HepG2 (cell line): Measurements from ENCODE around the gene CYP4B1. TPM values are rescaled to one million over a fixed set of nuclear protein-coding genes. Genes with fewer than 3 reads are reported as not detected.

Experiments
- ATAC-seq: fragments of 200-7000 bp; cut with Tn5 transposase; 3 replicates; pipeline ENCODE4 v1.9.1; 2020; ENCODE audit warnings: mild to moderate bottlenecking, moderate library complexity
- BruUV-seq: library from RNA; stranded (reverse); fragments of 400-500 nt; replicated peaks from 2 replicates; lab custom pipeline; 2021; lab: Mats Ljungman, UMichigan
- CTCF ChIA-PET: fragments of 300-600 bp; formaldehyde crosslinking; extraction: SDS; loops from one replicate; lab custom pipeline; 2021; ENCODE audit warnings: low total read pairs, inconsistent platforms, low intra/inter-chr PET ratio; lab: Yijun Ruan, JAX
- POLR2A ChIA-PET: fragments of 350-600 bp; sonication (Branson Sonifier 250); formaldehyde crosslinking; loops from one replicate; lab custom pipeline; 2020; ENCODE audit warnings: antibody characterized with exemption, inconsistent platforms; lab: Yijun Ruan, JAX
- DNase-seq: peaks from one replicate; pipeline ENCODE4 v3.0.0-alpha.2; 2015; ENCODE audit warnings: low spot score
- FAIRE-seq: peaks from 3 replicates; lab custom pipeline; 2011; peaks lifted over from hg19 to GRCh38; lab: Jason Lieb, UNC
- H2AFZ ChIP-seq: one replicate; pipeline ENCODE4 v1.6.1; 2011; ENCODE audit warnings: low read length, inconsistent platforms
- H3K27ac ChIP-seq: fragments of 300-600 bp; 3 replicates; pipeline ENCODE4 v1.8.0; 2011; ENCODE audit warnings: mixed run types, mild to moderate bottlenecking, mixed read lengths, low read length, inconsistent platforms; ENCODE audit not compliant: insufficient read depth; ENCODE audit errors: extremely low read length
- H3K27me3 ChIP-seq, 2 experiments: fragments of 200-600 bp in 1 of 2; 2 replicates in 1 of 2; 3 replicates in 1 of 2; pipeline versions ENCODE4 v1.6.0 to v1.8.0; 2011; ENCODE audit warnings: low read length in 2 of 2, mild to moderate bottlenecking in 2 of 2, moderate library complexity in 2 of 2, inconsistent platforms in 1 of 2; ENCODE audit not compliant: insufficient read depth in 2 of 2, control insufficient read depth in 1 of 2
- H3K36me3 ChIP-seq, 2 experiments: fragments of 200-600 bp in 1 of 2; replicated peaks in 1 of 2; 2 replicates in 1 of 2; 3 replicates in 1 of 2; pipeline versions ENCODE4 v1.5.1 to v1.8.0; 2011; ENCODE audit warnings: low read length in 2 of 2, inconsistent platforms in 1 of 2; ENCODE audit not compliant: insufficient read depth in 2 of 2, control insufficient read depth in 1 of 2
- H3K4me1 ChIP-seq: 2 replicates; pipeline ENCODE4 v1.5.1; 2012; ENCODE audit warnings: low read length, inconsistent platforms; ENCODE audit not compliant: insufficient read depth
- H3K4me2 ChIP-seq: 2 replicates; pipeline ENCODE4 v1.6.0; 2011; ENCODE audit warnings: low read depth, low read length, inconsistent platforms
- H3K4me3 ChIP-seq, 3 experiments: fragments of 200-600 bp in 1 of 3; sonication (generic), shearing (Covaris generic) in 1 of 3; replicated peaks in 1 of 3; 2 replicates each; pipeline ENCODE4 v1.5.1; 2011 to 2016; ENCODE audit warnings: low read length in 3 of 3, inconsistent platforms in 2 of 3, low read depth in 2 of 3, mild to moderate bottlenecking in 2 of 3, control low read depth in 1 of 3, mixed read lengths in 1 of 3; ENCODE audit not compliant: insufficient read depth in 1 of 3
- H3K79me2 ChIP-seq: one replicate; pipeline ENCODE4 v1.6.1; 2011; ENCODE audit warnings: low read length, inconsistent platforms; ENCODE audit not compliant: insufficient read depth
- H3K9ac ChIP-seq: 2 replicates; pipeline ENCODE4 v1.6.0; 2011; ENCODE audit warnings: mild to moderate bottlenecking, low read depth, low read length, inconsistent platforms; ENCODE audit not compliant: insufficient read depth
- H3K9me3 ChIP-seq: 2 replicates; pipeline ENCODE4 v1.5.1; 2012; ENCODE audit warnings: mild to moderate bottlenecking, low read length
- H4K20me1 ChIP-seq: 2 replicates; pipeline ENCODE4 v1.6.0; 2011; ENCODE audit warnings: inconsistent platforms, mild to moderate bottlenecking, low read length, moderate library complexity; ENCODE audit not compliant: insufficient read depth
- ASH2L ChIP-seq: fragments of 300-600, 200-600 bp; sonication (generic); IDR thresholded peaks from 2 replicates; pipeline ENCODE4 v1.7.0; 2017; ENCODE audit warnings: low read depth, mild to moderate bottlenecking, moderate library complexity, mixed read lengths, low read length; ENCODE audit not compliant: insufficient read length
- IKZF1 ChIP-seq: fragments of 450-650 bp; IDR thresholded peaks from 2 replicates; pipeline ENCODE4 v1.7.1; 2016
- ISL2 ChIP-seq: sonication (generic); formaldehyde crosslinking; IDR thresholded peaks from 2 replicates; pipeline ENCODE4 v1.5.0; 2020; ENCODE audit warnings: missing genetic modification reagents
- MAFF ChIP-seq: IDR thresholded peaks from 2 replicates; pipeline ENCODE4 v1.6.1; 2011; ENCODE audit warnings: low read depth, low read length, improper control_type of control experiment
- MAFK ChIP-seq, 2 experiments: IDR thresholded peaks in 1 of 2; conservative IDR thresholded peaks in 1 of 2; 2 replicates each; pipeline ENCODE4 v1.6.1; 2011; ENCODE audit warnings: improper control_type of control experiment in 2 of 2, low read length in 2 of 2
- MATR3 ChIP-seq: sonication (generic); formaldehyde crosslinking; IDR thresholded peaks from 2 replicates; pipeline ENCODE4 v1.4.0; 2020; ENCODE audit warnings: missing genetic modification reagents
- POGZ ChIP-seq: sonication (generic); formaldehyde crosslinking; IDR thresholded peaks from 2 replicates; pipeline ENCODE4 v1.4.0; 2020; ENCODE audit warnings: mild to moderate bottlenecking, missing genetic modification reagents
- RARA ChIP-seq: IDR thresholded peaks from 2 replicates; pipeline ENCODE4 v1.6.1; 2016; ENCODE audit warnings: missing genetic modification reagents, missing compliant biosample characterization
- TRIM24 ChIP-seq: sonication (generic); formaldehyde crosslinking; IDR thresholded peaks from 2 replicates; pipeline ENCODE4 v1.8.0; 2022; ENCODE audit warnings: mild to moderate bottlenecking, missing genetic modification reagents
- ZBTB3 ChIP-seq: sonication (generic); formaldehyde crosslinking; IDR thresholded peaks from 2 replicates; pipeline ENCODE4 v1.4.0; 2020; ENCODE audit warnings: low read depth, mild to moderate bottlenecking, moderate library complexity, missing genetic modification reagents, borderline replicate concordance
- ZNF44 ChIP-seq: sonication (generic); formaldehyde crosslinking; IDR thresholded peaks from 2 replicates; pipeline ENCODE4 v1.5.1; 2020; ENCODE audit warnings: mild to moderate bottlenecking, missing genetic modification reagents
- ZNF543 ChIP-seq: sonication (generic); formaldehyde crosslinking; IDR thresholded peaks from 2 replicates; pipeline ENCODE4 v1.4.0; 2020; ENCODE audit warnings: mild to moderate bottlenecking, missing genetic modification reagents
- whole genome bisulfite sequencing: methylation state at CpG from one replicate; pipeline ENCODE4 v1.1.6; 2017; ENCODE audit warnings: low lambda C conversion rate; 5-methylcytosine and 5-hydroxymethylcytosine counted together
- in situ Hi-C: cut with HindIII; loops from 2 replicates; pipeline ENCODE4 v1.10.0; 2017; ENCODE audit warnings: low pct_unique_long_range_greater_than_20kb; ENCODE audit not compliant: extremely low pct_ligation_motif_present
- intact Hi-C: fragments of 100-400 bp; cut with micrococcal nuclease; formaldehyde crosslinking; loops from one replicate; pipeline ENCODE4 v1.10.0; 2022; ENCODE audit not compliant: unreplicated experiment
- polyA plus RNA-seq, 8 experiments: library from polyadenylated mRNA; depleted of rRNA in 3 of 8; stranded (reverse) in 7 of 8; unstranded in 1 of 8; fragments of >200 nt; fragmentation: Illumina TruSeq in 4 of 8; extraction: Trizol in 4 of 8; gene quantifications; 2 replicates each; pipeline versions ENCODE4 v1.2.1 to v1.2.3, GENCODE V29; 2011 to 2016; ENCODE audit warnings: low read depth in 4 of 8, missing spikeins in 1 of 8, mixed read lengths in 1 of 8; ENCODE audit not compliant: insufficient read depth in 1 of 8
- total RNA-seq, 5 experiments: library from RNA; depleted of rRNA; stranded (reverse); fragments of >200 nt; fragmentation: Illumina TruSeq; extraction: Trizol; gene quantifications; 2 replicates each; pipeline ENCODE4 v1.2.3, GENCODE V29; 2016; ENCODE audit warnings: low read depth in 1 of 5
- TF ChIP-seq, protein P1 (sequence below): sonication (generic); formaldehyde crosslinking; IDR thresholded peaks from 2 replicates; pipeline ENCODE4 v1.4.0; 2020; ENCODE audit warnings: missing genetic modification reagents

Gene CYP4B1
- total and polyA plus RNA-seq, 2 of the 13 experiments (the other 11 are each of a cell fraction or from before 2014, with no cell fraction given) = 0.03 TPM; not detected in 1

DNA sequence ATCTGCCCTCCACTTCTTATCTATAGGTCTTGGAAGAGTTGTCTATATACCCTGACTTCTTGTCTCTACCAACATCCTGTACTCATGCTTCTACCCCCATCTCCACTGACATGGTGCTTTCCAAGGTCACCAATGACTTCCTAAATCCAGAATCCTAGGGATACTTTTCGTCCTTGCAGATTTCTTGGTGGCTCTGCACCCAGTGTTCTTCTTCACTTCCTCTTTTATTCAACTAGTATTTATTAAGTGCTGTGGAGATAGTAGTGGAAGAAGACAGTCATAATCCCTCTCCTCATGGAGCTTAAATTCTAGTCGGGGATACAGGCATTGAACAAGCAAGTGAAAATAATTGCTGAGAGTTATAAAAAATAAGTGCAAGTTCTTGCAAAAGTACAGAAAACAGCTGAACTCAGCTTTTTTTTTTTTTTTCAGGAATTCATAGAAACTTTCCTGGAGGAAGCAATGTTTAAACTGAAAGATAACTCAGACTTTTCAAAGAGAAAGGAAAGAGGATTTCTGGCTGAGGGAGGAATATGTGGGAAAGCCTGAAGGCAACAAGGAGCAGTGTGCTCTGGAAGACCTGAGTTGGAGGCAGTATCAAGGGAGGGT, 38.2 kb upstream of the CYP4B1 start:
- BruUV-seq = no TSS peak
- no peak overlapping the region for H2AFZ ChIP-seq
- H3K4me2 ChIP-seq = no peak overlapping the region
- FAIRE-seq = no peak
- H3K27ac ChIP-seq = no peak overlapping the region
- no peaks in the 10 kb centered on the region for H3K79me2 ChIP-seq
- no peaks in the 10 kb centered on the region for H3K27me3 ChIP-seq
- no peaks in the 10 kb centered on the region for H3K9me3 ChIP-seq
- TF ChIP-seq IKZF1 (no peak), RARA (CRISPR knock-in tag) (no peak), ZBTB3 (no peak), TRIM24 (no peak), MATR3 (CRISPR knock-in tag) (no peak), ASH2L (no peak), MAFK (conservative IDR thresholded peaks at IDR 0.05 in 1 of 2, IDR thresholded peaks at IDR 0.05 in 1 of 2; ENCODE audit: low read length in 2 of 2) (peak; percentile 76 to 87), POGZ (CRISPR knock-in tag) (no peak), ISL2 (no peak), ZNF44 (CRISPR knock-in tag) (no peak), MAFF (peak; percentile 76), ZNF543 (CRISPR knock-in tag) (no peak)
- TF ChIP-seq, protein P1, sequence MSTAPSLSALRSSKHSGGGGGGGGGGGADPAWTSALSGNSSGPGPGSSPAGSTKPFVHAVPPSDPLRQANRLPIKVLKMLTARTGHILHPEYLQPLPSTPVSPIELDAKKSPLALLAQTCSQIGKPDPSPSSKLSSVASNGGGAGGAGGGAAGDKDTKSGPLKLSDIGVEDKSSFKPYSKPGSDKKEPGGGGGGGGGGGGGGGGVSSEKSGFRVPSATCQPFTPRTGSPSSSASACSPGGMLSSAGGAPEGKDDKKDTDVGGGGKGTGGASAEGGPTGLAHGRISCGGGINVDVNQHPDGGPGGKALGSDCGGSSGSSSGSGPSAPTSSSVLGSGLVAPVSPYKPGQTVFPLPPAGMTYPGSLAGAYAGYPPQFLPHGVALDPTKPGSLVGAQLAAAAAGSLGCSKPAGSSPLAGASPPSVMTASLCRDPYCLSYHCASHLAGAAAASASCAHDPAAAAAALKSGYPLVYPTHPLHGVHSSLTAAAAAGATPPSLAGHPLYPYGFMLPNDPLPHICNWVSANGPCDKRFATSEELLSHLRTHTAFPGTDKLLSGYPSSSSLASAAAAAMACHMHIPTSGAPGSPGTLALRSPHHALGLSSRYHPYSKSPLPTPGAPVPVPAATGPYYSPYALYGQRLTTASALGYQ = no peak
- ATAC-seq = no peak
- in situ Hi-C loops (no loop called here), intact Hi-C loops (no loop called here)
- 0% methylated on average over 2 of the region's 2 CpGs for WGBS
- DNase-seq = no peak
- H3K4me1 ChIP-seq = peaks cover 19% of the 10 kb centered on the region
- POLR2A ChIA-PET = no interaction called here
- no peak overlapping the region for H3K9ac ChIP-seq
- CTCF ChIA-PET = no interaction called here
- H3K36me3 ChIP-seq = no peaks in the 10 kb centered on the region
- no peaks in the 10 kb centered on the region for H4K20me1 ChIP-seq
- H3K4me3 ChIP-seq = no peak overlapping the region
